SK-N-MC (cell line): ENCODE measurements around the gene BIRC6.

ENCODE experiments used
- EZH2 ChIP-seq: fragments of 200-600 bp; sonication (generic); IDR thresholded peaks from one replicate; pipeline ENCODE4 v1.6.1; 2017; ENCODE audit warnings: antibody characterized with exemption
- POLR2AphosphoS5 ChIP-seq: IDR thresholded peaks from 2 replicates; pipeline ENCODE4 v1.6.1; 2012; ENCODE audit warnings: mild to moderate bottlenecking, low read depth, low read length, borderline replicate concordance

DNA sequence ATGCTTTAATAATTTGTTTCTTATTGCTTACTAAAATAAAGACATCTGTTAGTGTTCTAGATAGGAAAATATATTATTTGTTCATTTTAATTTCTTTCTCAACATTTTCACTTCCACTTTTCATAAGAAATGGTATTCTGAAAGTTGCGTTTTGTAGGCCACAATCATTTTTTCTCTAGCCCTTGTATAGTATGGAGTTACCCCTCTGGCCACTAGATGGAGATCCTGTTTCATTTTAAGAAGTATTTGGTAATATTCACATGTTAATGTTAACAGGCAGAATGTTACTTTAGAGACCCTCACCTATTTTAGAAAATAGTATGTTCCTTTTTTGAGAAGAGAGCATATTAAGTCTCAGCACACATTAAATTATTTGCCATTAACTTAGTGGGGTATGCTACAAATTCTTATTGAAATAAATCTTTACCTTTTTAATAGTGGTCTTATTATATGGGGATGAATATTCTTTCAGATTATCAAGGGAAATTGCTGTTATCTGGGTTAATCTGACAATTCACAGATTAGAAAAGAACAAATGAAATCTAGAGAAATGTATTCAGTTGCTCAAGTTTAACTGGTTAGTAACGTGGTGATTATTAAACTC is 197.1 kb downstream of the BIRC6 start:
- TF ChIP-seq EZH2 (no peak), POLR2AphosphoS5 (no peak)
